NCI-H1092 (cell line): ENCODE data around the gene BIRC7.
"Not testable (repeated sequence)": the region's sequence is repeated elsewhere in the genome, so short reads cannot be mapped to it uniquely, and the experiment has no call there.

Experiments
- DNase-seq: peaks from one replicate; lab custom pipeline; 2025; lab: John Stamatoyannopoulos, UW

BIRC7 gene

DNA sequence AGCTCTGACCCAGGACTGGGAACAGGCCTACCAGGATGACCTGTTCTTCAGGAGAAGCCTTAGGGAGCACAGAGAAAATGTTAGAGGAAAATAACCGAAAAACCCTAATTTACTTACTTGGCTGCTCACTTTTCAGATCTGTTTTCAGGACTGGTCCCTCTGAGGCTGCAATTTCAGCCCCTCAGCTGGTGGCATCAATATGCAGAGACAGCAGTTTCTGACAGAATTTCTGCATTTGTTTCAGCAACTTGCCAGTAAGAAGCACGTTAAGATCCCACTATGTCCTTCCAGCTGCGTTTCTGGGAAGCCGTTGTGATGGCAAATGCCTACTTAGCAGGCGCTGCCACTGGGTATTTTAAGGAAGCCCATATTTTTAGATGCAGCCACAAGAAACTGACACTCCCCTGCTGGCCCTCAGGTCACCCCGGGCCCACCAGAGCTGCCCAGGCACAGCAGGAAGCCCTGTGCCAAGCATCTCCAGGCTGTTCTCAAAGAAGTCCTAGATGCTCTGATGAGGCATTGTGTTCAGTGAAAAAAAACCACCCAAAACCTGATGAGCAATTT is 27.3 kb upstream of the BIRC7 start:
- no peak for DNase-seq

DNA sequence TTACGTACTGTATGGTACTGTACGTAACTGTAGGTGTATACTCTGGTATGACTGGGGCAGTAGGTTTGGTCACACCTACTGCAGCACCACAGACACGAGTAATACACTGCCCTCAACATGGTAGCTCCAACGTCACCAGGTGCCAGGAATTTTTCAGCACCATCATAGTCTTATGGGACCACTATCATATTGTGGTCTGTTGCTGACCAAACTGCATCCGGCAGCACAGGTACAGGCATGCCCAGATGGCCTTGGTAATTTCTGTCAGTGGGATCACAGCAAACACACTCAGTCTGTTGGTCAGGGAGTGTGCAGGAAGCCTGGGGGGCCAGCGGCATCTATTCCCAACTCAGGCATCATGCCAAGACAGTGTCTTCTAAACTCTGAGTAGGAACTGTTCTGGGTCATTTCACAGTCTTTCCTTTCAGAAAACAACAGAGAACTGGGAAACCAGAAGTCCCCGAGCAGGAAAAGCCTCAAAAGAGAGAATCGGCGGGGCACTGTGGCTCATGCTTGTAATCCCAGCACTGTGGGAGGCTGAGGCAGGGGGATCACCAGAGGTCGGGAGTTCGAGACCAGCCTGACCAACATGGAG is 25.6 kb upstream of the BIRC7 start:
- no peak for DNase-seq

GRCh38 chr20:63212393-63212730 is 23.3 kb upstream of the BIRC7 start:
- DNase-seq: no peak

DNA sequence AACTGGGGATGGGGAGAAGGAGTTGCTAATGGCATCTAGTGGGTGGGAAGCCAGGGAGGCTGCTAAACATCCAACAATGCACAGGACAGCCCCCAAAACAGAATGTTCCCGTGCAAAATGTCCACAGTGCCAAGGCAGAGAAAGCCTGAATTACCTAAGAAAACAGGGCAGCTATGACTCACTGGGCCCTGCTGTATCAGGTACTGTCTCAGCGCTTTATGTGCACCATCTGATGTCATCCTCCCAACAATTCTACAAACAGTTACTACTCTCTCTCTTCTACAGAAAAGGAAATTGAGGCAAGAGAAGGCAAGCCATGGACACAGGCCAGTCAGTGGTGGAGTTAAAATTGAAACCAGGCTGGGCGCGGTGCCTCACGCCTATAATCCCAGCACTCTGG is 22.9 kb upstream of the BIRC7 start:
- DNase-seq: no peak

GRCh38 chr20:63214514-63214913 is 21.2 kb upstream of the BIRC7 start:
- DNase-seq: no peak

- no peak for DNase-seq
These were observed 20.3 kb upstream of the BIRC7 start for GRCh38 chr20:63215101-63216040.

DNA sequence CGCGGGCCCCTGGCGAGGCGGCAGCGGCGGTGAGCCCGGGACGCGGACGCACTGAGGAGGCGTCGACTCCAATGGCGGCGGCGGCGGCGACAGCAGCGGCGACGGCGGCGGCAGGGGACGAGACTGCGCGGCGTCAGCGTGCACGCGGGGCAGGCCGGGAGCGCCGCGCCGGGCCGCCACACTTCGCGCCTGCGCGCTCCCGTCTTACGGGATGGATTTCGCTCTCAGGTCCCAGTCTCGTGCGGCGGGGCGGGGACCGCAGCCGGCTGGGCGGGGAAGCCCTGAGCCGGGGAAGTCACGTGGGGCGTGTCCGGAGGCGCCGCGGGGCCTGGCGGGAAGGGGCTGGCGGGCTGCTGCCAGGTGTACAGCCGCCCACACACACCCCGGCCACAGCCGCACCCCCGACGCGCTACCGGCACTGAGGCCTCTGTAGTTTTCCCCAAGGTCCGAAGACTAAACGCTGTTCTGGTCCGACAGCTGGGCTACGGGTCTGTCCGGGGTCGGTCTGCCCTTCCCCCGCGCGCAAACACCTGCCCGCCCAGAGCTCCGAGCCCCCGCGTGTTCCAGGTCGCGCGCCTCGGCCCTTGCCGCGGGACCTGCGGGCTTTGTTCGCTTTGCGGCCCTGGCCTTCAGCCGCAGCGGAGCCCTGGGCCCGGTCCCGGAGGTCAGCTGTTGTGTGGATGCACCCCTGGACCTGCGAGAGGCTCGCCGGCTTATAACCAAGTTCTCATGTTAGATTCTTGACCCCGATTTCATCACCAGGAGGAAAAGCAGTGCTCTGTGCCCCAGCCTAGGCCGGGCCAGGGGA is 19.5 kb upstream of the BIRC7 start, which contains the start of gene YTHDF1:
TSS of gene YTHDF1 (minus strand) at position 91 of the 808 bp plus-strand sequence. CDS start 239 bp downstream, outside the sequence.
- DNase-seq: peak; percentile 93

DNA sequence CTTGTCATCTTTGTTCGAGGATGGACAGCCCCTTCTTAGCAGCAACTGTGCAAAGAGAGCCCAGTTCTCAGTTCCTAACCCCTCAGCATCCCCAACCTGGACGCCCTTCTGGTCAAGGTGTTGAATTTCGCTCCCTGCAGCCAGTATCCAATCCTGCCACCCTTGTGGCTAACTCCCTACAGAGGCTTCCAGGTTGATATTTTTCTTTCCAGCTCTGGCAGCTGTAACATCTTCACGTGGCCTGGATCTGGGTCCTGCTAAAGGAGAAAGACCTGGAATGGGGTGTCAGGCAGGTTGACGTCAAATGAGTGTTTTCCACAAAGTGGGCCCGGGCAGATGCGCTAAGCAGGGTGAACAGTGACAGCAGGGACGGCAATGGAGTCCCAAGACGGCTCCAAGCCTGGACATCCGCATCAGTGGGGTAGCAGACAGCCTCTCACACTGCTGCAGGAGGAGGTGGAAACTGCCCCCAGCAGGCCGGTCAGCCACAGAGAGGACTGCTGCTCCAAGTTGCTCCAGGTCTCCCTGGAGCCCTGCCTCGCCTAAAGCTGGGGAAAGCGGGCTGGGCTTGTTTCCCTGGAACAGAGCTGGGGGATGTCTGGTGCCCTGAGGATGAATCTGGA is 18.7 kb upstream of the BIRC7 start:
- no peak for DNase-seq

GRCh38 chr20:63217706-63218105 is 18.0 kb upstream of the BIRC7 start:
- no peak for DNase-seq

DNA sequence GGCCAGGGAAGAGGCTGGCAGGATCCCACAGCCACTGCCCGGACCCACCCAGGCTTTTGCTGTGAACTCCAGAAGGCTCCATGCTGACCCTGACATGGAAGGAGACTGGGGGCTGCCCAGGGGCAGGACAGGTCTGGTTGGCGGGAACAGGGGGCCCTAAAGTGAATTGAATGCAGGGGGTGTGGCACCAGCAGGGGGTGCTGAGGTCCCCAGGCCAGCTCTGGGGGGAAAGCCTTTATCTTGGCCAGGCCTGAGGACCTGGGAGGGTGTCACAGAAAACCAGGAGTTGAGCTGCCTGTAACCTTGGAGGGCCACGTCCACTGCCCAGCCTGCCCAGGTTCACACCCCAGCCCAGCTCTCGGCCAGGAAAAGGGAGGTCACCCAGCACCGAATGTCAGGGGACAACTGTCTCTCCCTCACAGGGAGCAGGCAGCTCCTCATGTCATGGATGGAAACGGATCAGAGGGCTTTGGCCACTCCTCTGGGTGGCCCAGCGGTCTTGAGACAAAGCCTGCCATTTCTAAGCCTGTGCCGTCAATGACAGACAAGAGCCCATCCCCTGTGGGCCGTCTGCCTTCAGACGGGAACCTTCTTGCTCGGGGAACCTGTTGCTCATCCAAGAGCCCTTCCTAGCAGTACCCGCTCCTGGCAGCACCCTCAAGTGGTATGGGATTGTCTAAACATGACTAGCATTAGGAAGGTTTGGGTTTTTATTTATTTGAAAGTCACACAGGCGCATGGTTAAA is 16.8 kb upstream of the BIRC7 start:
- no peak for DNase-seq

DNA sequence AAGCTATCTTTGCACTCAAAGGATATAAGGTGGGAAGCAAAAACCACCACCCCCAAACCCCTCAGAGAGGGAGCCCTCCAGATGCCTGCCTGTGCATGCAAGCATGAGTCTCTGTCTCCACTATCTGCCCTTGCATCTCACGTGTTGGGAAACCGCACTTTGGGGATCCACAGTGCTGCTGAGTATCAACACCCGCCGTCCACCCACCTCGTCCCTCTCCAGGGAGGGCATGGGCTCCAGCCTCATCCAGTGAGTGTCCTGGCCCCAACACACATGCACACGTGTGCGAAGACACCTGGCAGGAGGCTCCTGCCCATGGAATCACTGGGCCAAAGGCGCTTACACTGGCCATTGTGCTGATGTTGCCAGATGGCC is 16.3 kb upstream of the BIRC7 start:
- no peak for DNase-seq

GRCh38 chr20:63219866-63220521 is 15.7 kb upstream of the BIRC7 start:
- no peak for DNase-seq

DNA sequence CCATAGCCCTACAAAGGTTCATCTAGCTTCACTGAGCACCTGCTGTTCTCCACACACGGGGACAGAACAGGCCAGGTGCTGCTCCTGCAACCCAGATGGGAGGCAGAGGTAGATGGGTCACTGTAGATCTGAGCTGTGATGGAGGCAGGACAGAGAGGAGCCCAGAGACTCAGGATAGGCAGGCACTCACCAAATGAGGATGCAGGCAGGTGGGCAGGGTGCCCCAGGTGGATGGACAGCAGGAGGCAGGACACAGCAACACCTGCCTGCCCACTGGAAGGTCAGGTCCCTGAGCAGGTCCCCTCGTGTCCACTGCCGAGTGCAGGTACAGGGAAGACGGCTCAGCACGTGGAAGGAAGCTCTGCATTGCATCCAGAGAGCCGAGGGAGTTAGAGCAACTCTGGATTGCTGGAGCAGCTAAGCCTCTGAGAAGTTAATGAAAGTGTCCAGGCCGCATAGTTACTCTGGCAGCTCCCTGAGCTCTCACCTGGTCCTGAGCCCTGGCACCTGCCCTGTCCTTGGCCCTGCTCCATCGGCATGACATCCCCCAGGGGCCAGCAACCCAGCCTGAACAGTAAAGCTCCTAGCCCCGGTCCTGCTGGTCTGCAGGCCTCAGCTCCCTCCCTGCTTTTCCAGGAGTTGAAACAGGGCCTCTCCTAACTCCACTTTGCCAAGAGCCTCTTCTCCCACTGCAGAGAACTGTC is 14.9 kb upstream of the BIRC7 start:
- no peak for DNase-seq

GRCh38 chr20:63221400-63222053 is 14.2 kb upstream of the BIRC7 start:
- DNase-seq: not testable (repeated sequence)

- DNase-seq: no peak
These were observed 13.2 kb upstream of the BIRC7 start for GRCh38 chr20:63222541-63222940.

DNA sequence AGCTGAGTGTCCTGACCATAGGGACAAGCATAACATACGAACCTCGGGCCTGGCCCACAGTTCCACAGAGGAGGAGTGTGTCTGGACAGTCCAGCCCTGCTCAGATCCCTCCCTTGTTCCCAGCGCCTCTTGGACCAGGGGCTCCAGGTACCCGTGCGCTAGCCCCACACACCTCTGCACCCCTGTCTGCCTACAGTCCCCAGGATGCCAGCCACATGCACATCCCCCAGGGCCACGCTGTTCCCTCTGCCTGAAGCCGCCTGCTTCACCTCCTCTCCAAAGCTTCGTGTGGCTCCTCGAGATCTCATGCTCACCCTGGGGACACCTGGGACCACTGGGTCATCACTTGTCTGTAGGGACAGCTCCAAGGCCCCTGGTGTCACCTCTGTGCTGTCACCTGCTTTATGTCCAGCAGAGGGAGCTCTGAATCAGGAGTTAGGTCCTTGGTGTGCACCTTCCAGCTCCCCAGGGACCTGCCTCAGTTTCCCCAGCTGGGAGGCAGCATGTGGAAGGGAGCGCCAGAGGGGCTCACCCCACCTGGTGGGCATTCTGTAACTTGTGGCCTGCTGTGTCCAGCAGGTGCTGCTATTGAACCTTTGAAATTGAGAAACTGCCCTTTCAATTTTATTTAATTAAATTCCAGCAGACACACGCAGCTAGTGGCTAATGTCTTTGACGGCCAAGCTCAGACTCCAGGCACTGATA is 12.4 kb upstream of the BIRC7 start:
- DNase-seq: peak; percentile 17

DNA sequence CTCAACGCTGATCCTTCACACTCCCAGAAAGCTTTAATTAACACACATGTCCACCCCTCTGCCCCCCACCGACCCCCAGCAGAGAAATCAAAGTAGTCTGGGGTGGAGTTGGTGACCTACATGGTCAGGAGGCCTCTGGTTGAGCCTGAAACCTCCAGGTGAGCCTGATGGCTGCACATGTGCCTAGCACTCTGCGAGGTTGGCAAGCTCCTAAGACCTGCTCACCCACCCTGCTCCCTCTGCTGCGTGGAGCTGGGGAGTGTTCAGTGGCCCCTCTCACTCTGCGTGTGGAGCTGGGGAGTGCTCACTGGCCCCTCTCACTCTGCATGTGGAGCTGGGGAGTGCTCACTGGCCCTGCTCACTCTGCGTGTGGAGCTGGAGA is 11.9 kb upstream of the BIRC7 start:
- DNase-seq: no peak

GRCh38 chr20:63224412-63225081 is 11.2 kb upstream of the BIRC7 start:
- peak; percentile 56 for DNase-seq
